SW 1271 (cell line): ENCODE results near the gene CEACAM5.
"Not testable (repeated sequence)": the region's sequence is repeated elsewhere in the genome, so short reads cannot be mapped to it uniquely, and the experiment has no call there.

Source experiments
- DNase-seq, 2 experiments: peaks; one replicate each; lab custom pipeline; 2025; lab: John Stamatoyannopoulos, UW

Gene CEACAM5

DNA sequence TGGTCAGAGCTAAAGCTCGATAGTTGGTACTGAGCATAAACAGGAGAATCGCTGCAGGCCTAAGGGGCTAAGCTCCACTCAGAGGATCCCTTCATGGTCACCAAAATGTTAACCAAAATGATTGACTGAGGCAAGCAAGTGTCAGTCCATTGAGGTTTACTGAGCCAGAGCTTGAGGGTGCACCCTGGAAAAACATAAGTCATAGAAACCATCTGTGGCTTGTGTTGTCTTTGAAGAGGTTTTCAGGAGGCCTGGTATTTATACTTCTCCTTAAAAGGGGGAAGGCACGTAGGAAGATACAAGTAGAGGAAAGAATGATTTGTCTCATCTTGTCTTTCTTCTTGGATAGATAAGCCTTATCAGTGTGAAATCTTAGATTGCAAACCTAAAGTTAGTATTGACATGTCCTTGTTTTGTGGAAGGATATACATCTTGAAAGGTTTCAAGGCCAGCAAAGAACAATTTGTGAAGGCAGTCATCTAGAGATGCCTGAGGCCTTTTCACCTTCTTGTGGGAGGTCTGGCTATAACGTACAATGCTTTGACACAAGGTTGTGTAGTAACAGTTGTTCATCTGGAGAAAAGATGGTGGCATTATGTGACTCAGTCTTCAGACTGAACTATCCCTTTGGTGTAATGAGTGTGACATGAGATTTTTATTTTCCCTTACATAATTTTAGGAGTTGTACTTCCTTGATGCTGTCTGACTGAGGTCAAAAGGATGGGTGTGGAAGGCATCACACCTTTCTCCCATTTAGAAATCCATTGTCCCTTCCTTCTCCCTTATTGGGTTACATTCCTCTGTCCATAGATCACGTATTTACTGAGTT is 32.2 kb downstream of the CEACAM5 start:
- no peak for DNase-seq

DNA sequence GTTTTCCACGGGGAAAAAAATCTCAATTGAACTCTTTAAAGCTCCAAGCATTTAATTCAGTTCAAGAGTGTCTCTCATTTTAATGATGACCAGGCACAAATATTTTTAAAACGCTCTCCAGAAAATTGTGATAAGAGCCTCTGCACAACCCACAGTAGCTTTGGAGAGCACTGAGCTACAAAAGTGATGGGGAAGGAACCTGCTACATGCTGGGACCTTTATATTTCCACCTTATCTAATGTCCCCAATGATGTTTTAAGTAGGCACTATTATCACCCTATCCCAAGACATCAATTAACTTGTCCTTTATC is 32.8 kb downstream of the CEACAM5 start:
- no peak for DNase-seq

DNA sequence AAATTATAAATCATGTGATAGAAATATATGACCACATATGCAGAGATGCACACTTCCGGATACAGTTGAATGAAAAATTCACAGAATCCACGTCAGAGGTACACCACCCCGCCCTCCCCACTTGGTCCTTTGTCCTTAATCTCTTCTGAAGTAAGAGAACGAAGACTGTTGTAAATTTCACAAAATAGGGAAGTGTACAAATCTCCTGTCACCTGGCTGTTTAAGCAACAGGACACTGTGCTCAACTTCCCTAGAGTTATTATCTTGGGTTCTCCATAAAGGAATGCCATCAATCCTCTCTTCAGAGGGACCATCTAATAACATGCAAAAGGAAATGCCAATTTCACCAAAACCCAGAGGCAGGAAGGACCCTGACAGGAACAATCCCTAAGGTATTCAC is 36.4 kb downstream of the CEACAM5 start:
- DNase-seq: no peak

DNA sequence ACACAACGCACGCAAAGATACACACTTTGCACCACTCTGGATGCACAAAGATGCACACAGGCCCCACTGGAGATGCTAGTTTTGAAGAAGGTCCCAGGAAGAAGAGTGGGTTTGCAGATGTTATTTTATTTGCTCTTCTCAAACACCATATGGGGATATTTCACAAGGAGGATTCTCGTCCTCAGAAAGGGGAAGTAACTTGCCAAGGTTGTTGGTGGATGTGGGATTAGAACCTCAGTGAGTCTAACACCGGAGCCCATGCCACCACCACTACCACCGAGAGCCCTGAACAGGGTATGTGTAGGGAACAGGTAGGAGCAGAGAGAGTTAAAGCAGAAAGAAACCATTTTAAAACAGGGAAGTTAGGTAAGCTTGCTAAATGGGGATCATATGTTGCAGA is 37.3 kb downstream of the CEACAM5 start:
- DNase-seq: no peak

GRCh38 chr19:41746593-41747227 is 38.3 kb downstream of the CEACAM5 start:
- peak in 1 of 2 experiments; percentile 28 for DNase-seq

DNA sequence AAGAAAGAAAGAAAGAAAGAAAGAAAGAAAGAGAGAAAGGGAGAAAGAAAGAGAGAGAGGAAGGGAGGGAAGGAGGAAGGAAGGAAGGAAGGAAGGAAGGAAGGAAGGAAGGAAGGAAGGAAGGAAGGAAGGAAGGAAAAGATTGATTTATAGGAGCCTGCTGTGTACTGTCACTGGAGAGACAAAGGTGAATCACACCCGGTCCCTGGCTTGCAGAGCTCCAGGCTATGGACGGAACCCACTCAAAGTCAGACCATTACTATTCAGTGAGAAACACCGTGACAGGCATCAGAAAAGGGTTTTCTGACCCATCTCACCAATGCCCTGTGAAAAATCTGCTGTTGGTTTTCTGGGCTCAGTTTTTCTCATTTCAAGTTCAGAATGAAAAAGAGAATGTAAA is 39.6 kb downstream of the CEACAM5 start:
- no peak for DNase-seq

DNA sequence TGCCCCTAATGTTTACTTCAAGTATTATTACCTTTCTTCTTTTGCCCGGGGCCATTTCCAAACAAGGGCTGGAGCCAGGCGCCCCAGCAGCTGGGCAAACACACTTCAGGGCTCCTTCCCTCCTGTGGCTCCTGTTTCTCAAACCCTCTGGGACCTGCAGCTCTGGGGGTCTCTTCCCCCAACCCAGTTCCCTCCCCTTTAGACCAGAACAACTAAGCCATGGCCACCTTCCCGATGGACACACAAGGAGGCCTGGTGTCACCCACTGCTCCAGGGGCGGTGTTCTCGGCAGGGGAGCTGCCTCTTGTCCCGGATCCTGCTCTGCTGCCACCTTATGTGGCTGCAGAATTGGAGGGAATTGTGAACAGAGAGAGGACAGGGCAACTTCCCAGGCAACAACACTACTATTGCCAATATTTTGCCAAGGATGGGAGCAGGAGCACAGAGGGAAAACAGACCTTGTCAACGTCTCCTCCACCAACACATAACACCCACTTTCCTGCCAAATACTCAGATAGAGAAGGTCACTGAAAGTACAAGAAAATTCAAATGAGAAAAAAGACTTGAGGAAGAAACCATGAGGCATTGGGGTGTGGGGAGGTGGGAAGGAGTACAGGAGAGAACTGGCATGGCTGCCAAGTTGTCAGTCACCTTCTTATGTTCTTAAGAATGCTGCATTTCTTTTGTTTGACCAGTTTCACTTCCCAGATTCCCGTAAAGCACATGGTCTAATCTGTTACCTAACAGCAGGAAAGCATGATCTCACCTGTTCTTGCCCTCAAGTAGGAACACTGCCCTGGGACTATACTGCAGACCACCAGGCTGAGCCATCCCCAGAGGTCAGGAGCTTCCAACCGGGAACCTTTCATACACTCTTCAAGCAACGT is 42.1 kb downstream of the CEACAM5 start:
- not testable (repeated sequence) for DNase-seq

DNA sequence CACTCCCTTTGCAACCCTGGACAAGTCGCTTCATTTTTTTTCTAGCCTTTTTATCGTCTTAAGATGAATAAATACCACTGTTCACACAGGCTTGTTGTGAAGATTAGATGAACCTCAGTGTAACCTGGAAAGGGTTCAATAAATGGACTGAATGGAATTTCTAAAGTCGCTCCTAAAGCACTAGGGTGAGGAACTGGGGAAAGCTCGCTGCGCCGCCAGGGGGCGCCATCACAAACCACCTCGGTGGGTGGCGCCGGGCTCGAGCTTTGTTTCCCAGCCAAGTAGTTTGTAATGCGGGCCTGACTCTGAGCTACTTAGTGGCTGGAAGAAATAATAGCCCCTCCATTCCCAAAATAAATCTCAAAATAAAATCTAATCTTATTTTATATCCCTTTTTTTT is 44.7 kb downstream of the CEACAM5 start:
- peak in 1 of 2 experiments; percentile 13 for DNase-seq

DNA sequence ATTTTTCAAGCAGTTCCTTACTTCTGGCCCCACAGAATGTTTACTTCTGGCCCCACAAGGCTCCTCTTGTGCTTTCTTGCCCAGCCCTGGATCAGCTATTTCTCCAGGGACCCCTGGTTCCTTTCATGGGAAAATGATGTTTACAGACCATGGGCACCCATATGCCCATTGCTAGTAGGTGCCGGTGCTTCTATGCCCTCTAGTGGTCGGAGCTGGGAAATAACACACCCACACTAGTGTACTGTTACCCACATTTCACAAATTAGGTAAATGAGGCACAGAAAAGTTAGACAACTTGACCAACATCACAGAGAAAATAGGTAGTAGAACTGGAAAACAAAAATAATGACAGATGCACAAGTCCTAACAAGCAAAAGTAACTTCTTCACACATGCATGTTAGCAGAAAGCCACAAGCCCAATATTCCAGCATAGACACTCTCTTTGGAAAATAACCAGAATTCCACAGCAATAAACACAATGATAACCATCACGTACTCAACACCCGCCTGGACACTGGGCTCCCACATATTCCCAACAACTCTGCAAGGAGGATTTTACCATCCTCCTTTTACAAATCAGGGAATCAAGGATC is 45.6 kb downstream of the CEACAM5 start:
- DNase-seq: peak in 1 of 2 experiments; percentile 40

- DNase-seq: no peak
Measured at GRCh38 chr19:41755328-41755913, 47.0 kb downstream of the CEACAM5 start, which contains the start of gene CEACAM6. CEACAM6 (plus strand) TSS chr19:41755530; CDS start chr19:41755639, 109 bp downstream.

DNA sequence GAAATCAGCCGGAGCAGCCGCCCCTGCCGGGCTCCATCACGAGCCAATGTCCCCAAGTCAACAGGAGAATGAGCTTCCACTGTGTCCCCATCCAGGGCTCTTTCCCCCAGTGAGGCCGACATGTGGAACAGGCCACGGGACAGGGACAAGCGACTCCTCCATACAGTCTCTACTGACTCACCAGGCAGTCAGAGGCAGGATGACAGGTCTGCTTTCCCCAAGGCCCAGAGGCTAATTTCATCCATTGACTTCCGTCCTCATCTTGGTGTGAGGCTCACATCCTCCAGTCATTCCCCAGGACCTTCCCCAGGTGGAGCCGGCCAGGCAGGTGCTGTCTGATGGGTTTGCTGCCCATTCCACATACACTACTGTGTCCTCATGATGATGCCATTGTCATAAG is 50.4 kb downstream of the CEACAM5 start:
- no peak for DNase-seq

DNA sequence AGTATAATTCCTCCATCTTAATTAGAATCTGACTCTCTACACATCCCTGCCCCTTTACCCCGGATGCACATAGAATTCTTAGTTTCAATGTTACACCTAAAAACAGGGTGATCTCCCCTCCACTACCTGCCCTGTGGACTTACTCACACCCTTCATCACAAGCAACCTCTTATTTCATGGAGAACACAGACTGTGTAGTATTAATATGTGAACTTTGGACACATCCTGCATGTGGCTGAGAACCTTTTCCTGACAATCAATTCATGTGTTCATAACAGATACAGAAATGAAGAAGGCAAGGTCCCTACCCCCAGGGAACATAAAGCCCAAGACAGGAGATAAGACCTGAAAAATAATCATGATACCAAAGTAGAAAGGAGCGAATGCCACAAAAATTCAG is 58.7 kb downstream of the CEACAM5 start:
- DNase-seq: no peak

GRCh38 chr19:41768105-41768504 is 59.7 kb downstream of the CEACAM5 start:
- DNase-seq: not testable (repeated sequence)

DNA sequence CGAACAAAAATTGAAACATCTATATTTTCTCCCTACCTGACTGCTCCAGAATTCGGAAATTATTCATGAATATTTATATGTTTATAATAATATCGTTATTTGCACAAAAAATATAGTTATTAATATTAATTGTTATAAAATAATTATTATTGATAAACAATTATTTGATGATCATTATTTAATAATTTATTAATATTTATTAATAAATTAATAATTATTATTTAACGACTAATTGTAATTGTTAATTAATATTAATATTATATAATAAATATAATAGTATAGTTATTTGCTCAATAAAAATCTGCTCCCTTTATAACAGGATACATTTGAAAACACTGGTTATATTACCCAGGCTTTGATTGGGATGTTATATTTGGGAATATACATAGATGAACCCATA is 61.2 kb downstream of the CEACAM5 start:
- no peak for DNase-seq

DNA sequence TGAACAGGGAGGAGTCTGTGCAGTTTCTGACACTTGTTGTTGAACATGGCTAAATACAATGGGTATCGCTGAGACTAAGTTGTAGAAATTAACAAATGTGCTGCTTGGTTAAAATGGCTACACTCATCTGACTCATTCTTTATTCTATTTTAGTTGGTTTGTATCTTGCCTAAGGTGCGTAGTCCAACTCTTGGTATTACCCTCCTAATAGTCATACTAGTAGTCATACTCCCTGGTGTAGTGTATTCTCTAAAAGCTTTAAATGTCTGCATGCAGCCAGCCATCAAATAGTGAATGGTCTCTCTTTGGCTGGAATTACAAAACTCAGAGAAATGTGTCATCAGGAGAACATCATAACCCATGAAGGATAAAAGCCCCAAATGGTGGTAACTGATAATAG is 63.0 kb downstream of the CEACAM5 start:
- no peak for DNase-seq

- DNase-seq: no peak
Measured at GRCh38 chr19:41774515-41774980, 66.1 kb downstream of the CEACAM5 start.

GRCh38 chr19:41776700-41777099 is 68.3 kb downstream of the CEACAM5 start:
- DNase-seq: no peak
